Neural crest cell (in vitro differentiated cells): ENCODE data around the gene BIN1. TPM values are rescaled to one million over a fixed set of nuclear protein-coding genes. Genes with fewer than 3 reads are reported as not detected.

Experiments
- DNase-seq: peaks from one replicate; pipeline ENCODE4 v3.0.0; 2021; ENCODE audit warnings: low read depth, mixed read lengths, low spot score
- H3K27ac Mint-ChIP-seq: one replicate; pipeline ENCODE4 v1.8.0; 2021; ENCODE audit warnings: mild to moderate bottlenecking, mixed read lengths; ENCODE audit not compliant: unreplicated experiment
- H3K27me3 Mint-ChIP-seq: 2 replicates; pipeline ENCODE4 v1.8.0; 2021; ENCODE audit warnings: low read depth, mild to moderate bottlenecking, mixed read lengths
- H3K36me3 Mint-ChIP-seq: 2 replicates; pipeline ENCODE4 v1.8.0; 2021; ENCODE audit warnings: low read depth, mild to moderate bottlenecking, mixed read lengths
- H3K4me1 Mint-ChIP-seq: 2 replicates; pipeline ENCODE4 v1.8.0; 2021; ENCODE audit warnings: mixed read lengths
- H3K4me3 Mint-ChIP-seq: one replicate; pipeline ENCODE4 v1.8.0; 2021; ENCODE audit warnings: mild to moderate bottlenecking, mixed read lengths
- H3K9me3 Mint-ChIP-seq: 2 replicates; pipeline ENCODE4 v1.8.0; 2021; ENCODE audit warnings: mixed read lengths
- CTCF ChIP-seq: fragments of 200-600 bp; sonication (generic); conservative IDR thresholded peaks from 2 replicates; pipeline ENCODE4 v1.5.0; 2021; ENCODE audit warnings: antibody characterized with exemption, mild to moderate bottlenecking
- total RNA-seq: library from RNA; stranded (reverse); gene quantifications from 2 replicates; pipeline ENCODE4 v1.2.1, GENCODE V29; 2021

Gene BIN1
- total RNA-seq, 1 donor from 2014 or later = 67.7 TPM

- Mint-ChIP-seq H3K4me3 (no peak overlapping the region), H3K27me3 (no peaks in the 10 kb centered on the region), H3K27ac (no peak overlapping the region), H3K4me1 (peaks cover 26% of the 10 kb centered on the region), H3K36me3 (no peaks in the 10 kb centered on the region), H3K9me3 (no peaks in the 10 kb centered on the region)
- no peak for DNase-seq
- no peak for TF ChIP-seq CTCF
These were observed 15.1 kb downstream of the BIN1 start for GRCh38 chr2:127091886-127092285.

GRCh38 chr2:127091148-127091547, 15.8 kb downstream of the BIN1 start:
- peaks cover 32% of the 10 kb centered on the region for H3K4me1 Mint-ChIP-seq
- no peaks in the 10 kb centered on the region for H3K36me3 Mint-ChIP-seq
- H3K9me3 Mint-ChIP-seq = no peaks in the 10 kb centered on the region
- no peak for DNase-seq
- no peak overlapping the region for H3K4me3 Mint-ChIP-seq
- H3K27ac Mint-ChIP-seq = no peak overlapping the region
- TF ChIP-seq CTCF = no peak
- no peaks in the 10 kb centered on the region for H3K27me3 Mint-ChIP-seq

- no peak for TF ChIP-seq CTCF
- H3K27me3 Mint-ChIP-seq = no peaks in the 10 kb centered on the region
- DNase-seq = no peak
- H3K4me3 Mint-ChIP-seq = peak overlapping the region; percentile 35
- H3K27ac Mint-ChIP-seq = no peak overlapping the region
- peaks cover 36% of the 10 kb centered on the region for H3K4me1 Mint-ChIP-seq
- no peaks in the 10 kb centered on the region for H3K9me3 Mint-ChIP-seq
- H3K36me3 Mint-ChIP-seq = no peaks in the 10 kb centered on the region
These were observed 16.5 kb downstream of the BIN1 start for GRCh38 chr2:127090281-127091120.

GRCh38 chr2:127089478-127090235, 17.3 kb downstream of the BIN1 start:
- Mint-ChIP-seq H3K27me3 (no peaks in the 10 kb centered on the region), H3K27ac (peak overlapping the region; percentile 50), H3K9me3 (no peaks in the 10 kb centered on the region), H3K4me3 (no peak overlapping the region), H3K4me1 (peaks cover 38% of the 10 kb centered on the region), H3K36me3 (no peaks in the 10 kb centered on the region)
- no peak for DNase-seq
- TF ChIP-seq CTCF = no peak

GRCh38 chr2:127088706-127089105, 18.2 kb downstream of the BIN1 start:
- H3K27ac Mint-ChIP-seq = peak overlapping the region; percentile 17
- H3K36me3 Mint-ChIP-seq = no peaks in the 10 kb centered on the region
- peaks cover 47% of the 10 kb centered on the region for H3K4me1 Mint-ChIP-seq
- H3K27me3 Mint-ChIP-seq = no peaks in the 10 kb centered on the region
- H3K9me3 Mint-ChIP-seq = no peaks in the 10 kb centered on the region
- TF ChIP-seq CTCF = no peak
- no peak for DNase-seq
- no peak overlapping the region for H3K4me3 Mint-ChIP-seq
